IMR-90 (cell line): ENCODE measurements around the gene KDM4B. TPM values are rescaled to one million over a fixed set of nuclear protein-coding genes. Genes with fewer than 3 reads are reported as not detected.

Source experiments
- ATAC-seq: fragments of 200-7000 bp; cut with Tn5 transposase; 2 replicates; pipeline ENCODE4 v1.9.1; 2020; ENCODE audit warnings: low read depth, mild to moderate bottlenecking, moderate library complexity
- BruUV-seq: library from RNA; stranded (reverse); fragments of 400-500 nt; replicated peaks from 2 replicates; lab custom pipeline; 2021; lab: Mats Ljungman, UMichigan
- CTCF ChIA-PET: fragments of 300-600 bp; formaldehyde crosslinking; extraction: SDS; loops from one replicate; lab custom pipeline; 2021; ENCODE audit warnings: antibody characterized with exemption; lab: Yijun Ruan, JAX
- POLR2A ChIA-PET: fragments of 300-600 bp; sonication (Branson Sonifier 250); formaldehyde crosslinking; loops from one replicate; lab custom pipeline; 2022; ENCODE audit warnings: antibody characterized with exemption; ENCODE audit not compliant: unreplicated experiment; lab: Charles Lee
- DNase-seq: peaks from one replicate; pipeline ENCODE4 v3.0.0; 2013
- H2AFZ ChIP-seq: replicated peaks from 2 replicates; pipeline ENCODE3; 2013; ENCODE audit warnings: low read length, mild to moderate bottlenecking; ENCODE audit not compliant: poor library complexity
- H2AK5ac ChIP-seq: 2 replicates; pipeline ENCODE4 v1.6.1; 2013; ENCODE audit warnings: low read depth, low read length, inconsistent platforms
- H2AK9ac ChIP-seq: replicated peaks from 2 replicates; pipeline ENCODE3; 2013; ENCODE audit warnings: mild to moderate bottlenecking, low read depth, low read length, moderate library complexity; ENCODE audit not compliant: poor library complexity
- H2BK120ac ChIP-seq: 2 replicates; pipeline ENCODE4 v1.6.1; 2013; ENCODE audit warnings: low read depth, low read length, inconsistent platforms
- H2BK15ac ChIP-seq: 3 replicates; pipeline ENCODE4 v1.6.1; 2013; ENCODE audit warnings: low read depth, low read length, inconsistent platforms
- H2BK20ac ChIP-seq: 2 replicates; pipeline ENCODE4 v1.6.1; 2013; ENCODE audit warnings: low read depth, mild to moderate bottlenecking, inconsistent platforms, low read length, moderate library complexity
- H2BK5ac ChIP-seq: 2 replicates; pipeline ENCODE4 v1.6.1; 2013; ENCODE audit warnings: mild to moderate bottlenecking, low read depth, low read length, inconsistent platforms; ENCODE audit not compliant: poor library complexity, severe bottlenecking
- H3K14ac ChIP-seq: replicated peaks from 2 replicates; pipeline ENCODE4 v1.6.1; 2013; ENCODE audit warnings: low read depth, low read length, inconsistent platforms
- H3K18ac ChIP-seq: 2 replicates; pipeline ENCODE4 v1.6.1; 2013; ENCODE audit warnings: low read depth, low read length, control low read depth
- H3K23ac ChIP-seq: 2 replicates; pipeline ENCODE4 v1.6.1; 2013; ENCODE audit warnings: low read depth, low read length, inconsistent platforms
- H3K27ac ChIP-seq: 2 replicates; pipeline ENCODE4 v1.5.1; 2013; ENCODE audit warnings: mild to moderate bottlenecking, control low read depth, low read length; ENCODE audit not compliant: insufficient read depth
- H3K27me3 ChIP-seq: 2 replicates; pipeline ENCODE4 v1.6.1; 2013; ENCODE audit warnings: low read length; ENCODE audit not compliant: control insufficient read depth, insufficient read depth
- H3K36me3 ChIP-seq: 2 replicates; pipeline ENCODE4 v1.6.1; 2013; ENCODE audit warnings: low read length, mixed read lengths; ENCODE audit not compliant: control insufficient read depth, insufficient read depth
- H3K4ac ChIP-seq: 2 replicates; pipeline ENCODE4 v1.6.1; 2013; ENCODE audit warnings: low read depth, low read length, inconsistent platforms
- H3K4me1 ChIP-seq: 2 replicates; pipeline ENCODE4 v1.6.1; 2013; ENCODE audit warnings: low read length, mixed read lengths; ENCODE audit not compliant: control insufficient read depth, insufficient read depth
- H3K4me2 ChIP-seq: 2 replicates; pipeline ENCODE4 v1.6.1; 2013; ENCODE audit warnings: low read depth, mild to moderate bottlenecking, control low read depth, low read length, moderate library complexity
- H3K4me3 ChIP-seq: 2 replicates; pipeline ENCODE4 v1.5.1; 2013; ENCODE audit warnings: low read depth, mild to moderate bottlenecking, control low read depth, low read length, moderate library complexity; ENCODE audit not compliant: insufficient read depth
- H3K56ac ChIP-seq: 2 replicates; pipeline ENCODE4 v1.6.1; 2013; ENCODE audit warnings: low read length, inconsistent platforms; ENCODE audit not compliant: insufficient read depth; ENCODE audit errors: extremely low read depth
- H3K79me1 ChIP-seq, 2 experiments: 2 replicates each; pipeline ENCODE4 v1.6.1; 2013; ENCODE audit warnings: low read length in 2 of 2, inconsistent platforms in 1 of 2, low read depth in 1 of 2
- H3K9ac ChIP-seq: 2 replicates; pipeline ENCODE4 v1.6.1; 2013; ENCODE audit warnings: low read depth, low read length, control low read depth
- H3K9me1 ChIP-seq: 2 replicates; pipeline ENCODE4 v1.6.1; 2013; ENCODE audit warnings: low read length, inconsistent platforms; ENCODE audit not compliant: insufficient read depth
- H3K9me3 ChIP-seq: 2 replicates; pipeline ENCODE4 v1.6.1; 2013; ENCODE audit warnings: low read length; ENCODE audit not compliant: control insufficient read depth, insufficient read depth
- H4K20me1 ChIP-seq: 2 replicates; pipeline ENCODE4 v1.6.1; 2013; ENCODE audit warnings: low read length, inconsistent platforms; ENCODE audit not compliant: insufficient read depth
- H4K5ac ChIP-seq: 2 replicates; pipeline ENCODE4 v1.6.1; 2013; ENCODE audit warnings: mild to moderate bottlenecking, low read depth, low read length, control low read depth
- H4K8ac ChIP-seq, 2 experiments: 2 replicates each; pipeline ENCODE4 v1.6.1; 2013; ENCODE audit warnings: low read depth in 2 of 2, low read length in 2 of 2, control low read depth in 1 of 2, inconsistent platforms in 1 of 2
- H4K91ac ChIP-seq: 2 replicates; pipeline ENCODE4 v1.6.1; 2013; ENCODE audit warnings: low read depth, low read length, inconsistent platforms; ENCODE audit not compliant: insufficient read depth
- BHLHE40 ChIP-seq: fragments of 150-350 bp; IDR thresholded peaks from 2 replicates; pipeline ENCODE4 v1.6.1; 2016; ENCODE audit warnings: mild to moderate bottlenecking, low read depth, low read length
- CEBPB ChIP-seq: IDR thresholded peaks from 2 replicates; pipeline ENCODE4 v1.6.1; 2012; ENCODE audit warnings: low read depth, low read length, improper control_type of control experiment
- CHD1 ChIP-seq: IDR thresholded peaks from 2 replicates; pipeline ENCODE4 v1.6.1; 2012; ENCODE audit warnings: low read depth, low read length, improper control_type of control experiment
- ELK1 ChIP-seq: fragments of 150-350 bp; IDR thresholded peaks from 2 replicates; pipeline ENCODE4 v1.6.1; 2016; ENCODE audit warnings: low read depth, mild to moderate bottlenecking, low read length, moderate library complexity, borderline replicate concordance
- FOS ChIP-seq: fragments of 150-350 bp; IDR thresholded peaks from 2 replicates; pipeline ENCODE4 v1.6.1; 2016; ENCODE audit warnings: low read depth, low read length
- MAFK ChIP-seq: IDR thresholded peaks from 2 replicates; pipeline ENCODE4 v1.6.1; 2012; ENCODE audit warnings: low read depth, low read length, improper control_type of control experiment
- MAZ ChIP-seq: IDR thresholded peaks from 2 replicates; pipeline ENCODE4 v1.6.1; 2012; ENCODE audit warnings: low read depth, mild to moderate bottlenecking, low read length, improper control_type of control experiment, moderate library complexity, borderline replicate concordance
- MXI1 ChIP-seq: IDR thresholded peaks from 2 replicates; pipeline ENCODE4 v1.6.1; 2012; ENCODE audit warnings: low read depth, mild to moderate bottlenecking, low read length, moderate library complexity, borderline replicate concordance
- NFE2L2 ChIP-seq: fragments of 150-350 bp; IDR thresholded peaks from 2 replicates; pipeline ENCODE4 v1.6.1; 2016; ENCODE audit warnings: low read depth, mild to moderate bottlenecking, low read length
- POLR2A ChIP-seq: IDR thresholded peaks from 2 replicates; pipeline ENCODE4 v1.6.1; 2012; ENCODE audit warnings: mild to moderate bottlenecking, low read depth, low read length
- RAD21 ChIP-seq: IDR thresholded peaks from 2 replicates; pipeline ENCODE4 v1.6.1; 2012; ENCODE audit warnings: low read length, improper control_type of control experiment
- RCOR1 ChIP-seq: IDR thresholded peaks from 2 replicates; pipeline ENCODE4 v1.6.1; 2012; ENCODE audit warnings: mild to moderate bottlenecking, low read length, improper control_type of control experiment; ENCODE audit not compliant: insufficient replicate concordance
- RFX5 ChIP-seq: IDR thresholded peaks from 2 replicates; pipeline ENCODE4 v1.8.0; 2012; ENCODE audit warnings: low read depth, mild to moderate bottlenecking, low read length, moderate library complexity
- SMC3 ChIP-seq: fragments of 150-350 bp; IDR thresholded peaks from 2 replicates; pipeline ENCODE4 v1.6.1; 2016; ENCODE audit warnings: low read depth, mild to moderate bottlenecking, antibody characterized with exemption, low read length, moderate library complexity
- USF2 ChIP-seq: fragments of 150-350 bp; IDR thresholded peaks from 2 replicates; pipeline ENCODE4 v1.6.1; 2017; ENCODE audit warnings: mild to moderate bottlenecking, antibody characterized with exemption, low read length, low read depth
- WGBS, 2 experiments: methylation state at CpG; one replicate each; pipeline versions ENCODE4 v1.1.5 to v1.1.7; 2013; ENCODE audit warnings: missing lambda C conversion rate in 2 of 2; ENCODE audit not compliant: insufficient read length in 1 of 2; ENCODE audit errors: extremely low coverage in 2 of 2; 5-methylcytosine and 5-hydroxymethylcytosine counted together
- dilution Hi-C: fragments of 300-500 bp; cut with HindIII; formaldehyde crosslinking; loops from one replicate; pipeline ENCODE4 v1.14.3; 2018; ENCODE audit warnings: low sequenced_read_pairs; ENCODE audit not compliant: unreplicated experiment
- in situ Hi-C: fragments of 300-500 bp; cut with MboI; formaldehyde crosslinking; loops from 3 replicates; pipeline ENCODE4 v1.14.3; 2019; ENCODE audit warnings: low sequenced_read_pairs, inconsistent platforms, mixed read lengths
- intact Hi-C: fragments of 100-400 bp; cut with micrococcal nuclease; formaldehyde crosslinking; loops from 2 replicates; pipeline ENCODE4 v1.10.0; 2022
- polyA plus RNA-seq, 3 experiments: library from polyadenylated mRNA; depleted of rRNA; stranded (reverse); fragments of >200 nt; gene quantifications; 2 replicates each; pipeline ENCODE4 v1.2.3, GENCODE V29; 2012; ENCODE audit warnings: low replicate concordance in 1 of 3
- total RNA-seq: library from RNA; depleted of rRNA; stranded (reverse); fragments of >200 nt; gene quantifications from 2 replicates; pipeline ENCODE4 v1.2.3, GENCODE V29; 2012
- TF ChIP-seq, protein P1 (sequence below): conservative IDR thresholded peaks from 2 replicates; pipeline ENCODE4 v1.5.1; 2012; ENCODE audit warnings: mild to moderate bottlenecking, low read depth, low read length, improper control_type of control experiment

KDM4B gene
- total and polyA plus RNA-seq, 2 of the 4 experiments (the other 2 are of a cell fraction) = 5.0 to 17.9 TPM

DNA sequence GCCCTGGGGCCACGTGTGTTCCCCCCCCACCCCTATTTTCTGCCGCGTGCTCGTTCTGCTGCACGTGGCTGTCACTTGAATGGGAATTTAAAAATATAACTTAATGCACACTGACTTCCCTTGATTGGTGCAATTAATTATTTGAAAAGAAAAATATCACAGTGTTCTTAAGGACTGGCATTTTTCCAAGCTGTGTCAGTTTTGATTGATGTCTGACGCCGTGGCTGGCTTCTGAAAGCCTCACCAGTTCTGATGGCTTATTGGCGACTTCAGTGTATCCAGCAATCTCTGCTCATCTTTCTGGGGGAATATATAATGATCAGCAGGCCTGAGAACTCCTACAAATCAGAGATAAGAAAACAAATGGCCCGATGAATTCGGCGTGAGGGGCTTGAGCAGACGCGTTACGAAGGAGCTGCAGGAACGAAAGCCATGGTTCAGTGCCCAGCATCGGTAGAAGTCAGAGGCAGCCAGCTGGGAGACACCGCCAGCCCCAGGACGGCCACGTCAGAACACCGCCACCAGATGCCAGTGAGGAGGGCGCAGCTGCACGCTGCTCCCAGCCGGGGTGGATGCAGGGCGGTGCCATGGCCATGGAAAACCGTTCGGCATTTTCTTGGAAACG lies 111.2 kb downstream of the KDM4B start:
- peaks cover 26% of the 10 kb centered on the region for H4K20me1 ChIP-seq
- 87% methylated on average over 21 of the region's 27 CpGs; no CpG with 5 or more reads in 1 of the 2 experiments for WGBS, 2 experiments
- intact Hi-C loops = no loop called here

More for the DNA sequence above, 111.2 kb downstream of the KDM4B start:
- Histone ChIP-seq H2BK20ac (no peak overlapping the region), H4K8ac (no peak overlapping the region), H3K9ac (no peak overlapping the region), H2BK120ac (no peak overlapping the region), H2BK5ac (no peak overlapping the region), H3K4me1 (no peaks in the 10 kb centered on the region), H3K36me3 (peaks cover 74% of the 10 kb centered on the region), H3K18ac (no peak overlapping the region), H3K27me3 (no peaks in the 10 kb centered on the region), H3K4me2 (no peak overlapping the region), H4K5ac (no peak overlapping the region), H4K91ac (no peak overlapping the region), H3K14ac (no peak overlapping the region), H3K27ac (no peak overlapping the region), H3K9me3 (no peaks in the 10 kb centered on the region), H2BK15ac (no peak overlapping the region), H2AK9ac (no peak overlapping the region), H3K56ac (no peak overlapping the region), H3K79me1 (peaks cover 4 to 10% of the 10 kb centered on the region in 2 experiments; a peak in 3 of 4 replicates), H3K4me3 (no peak overlapping the region), H2AK5ac (no peak overlapping the region), H3K9me1 (0 out of 2 replicates have a peak, but pooled peaks cover 3% of the 10 kb centered on the region), H2AFZ (no peak overlapping the region), H3K23ac (no peak overlapping the region), H3K4ac (no peak overlapping the region)
- dilution Hi-C loops (no loop called here), in situ Hi-C loops (no loop called here)
- BruUV-seq = no TSS peak
- TF ChIP-seq, protein P1, sequence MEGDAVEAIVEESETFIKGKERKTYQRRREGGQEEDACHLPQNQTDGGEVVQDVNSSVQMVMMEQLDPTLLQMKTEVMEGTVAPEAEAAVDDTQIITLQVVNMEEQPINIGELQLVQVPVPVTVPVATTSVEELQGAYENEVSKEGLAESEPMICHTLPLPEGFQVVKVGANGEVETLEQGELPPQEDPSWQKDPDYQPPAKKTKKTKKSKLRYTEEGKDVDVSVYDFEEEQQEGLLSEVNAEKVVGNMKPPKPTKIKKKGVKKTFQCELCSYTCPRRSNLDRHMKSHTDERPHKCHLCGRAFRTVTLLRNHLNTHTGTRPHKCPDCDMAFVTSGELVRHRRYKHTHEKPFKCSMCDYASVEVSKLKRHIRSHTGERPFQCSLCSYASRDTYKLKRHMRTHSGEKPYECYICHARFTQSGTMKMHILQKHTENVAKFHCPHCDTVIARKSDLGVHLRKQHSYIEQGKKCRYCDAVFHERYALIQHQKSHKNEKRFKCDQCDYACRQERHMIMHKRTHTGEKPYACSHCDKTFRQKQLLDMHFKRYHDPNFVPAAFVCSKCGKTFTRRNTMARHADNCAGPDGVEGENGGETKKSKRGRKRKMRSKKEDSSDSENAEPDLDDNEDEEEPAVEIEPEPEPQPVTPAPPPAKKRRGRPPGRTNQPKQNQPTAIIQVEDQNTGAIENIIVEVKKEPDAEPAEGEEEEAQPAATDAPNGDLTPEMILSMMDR = no peak
- TF ChIP-seq MAFK (no peak), CHD1 (no peak), ELK1 (no peak), CEBPB (no peak), BHLHE40 (no peak), RFX5 (no peak), RCOR1 (no peak), MXI1 (no peak), RAD21 (no peak), FOS (no peak), SMC3 (no peak), POLR2A (no peak), USF2 (no peak), MAZ (no peak), NFE2L2 (no peak)
- ATAC-seq (no peak), DNase-seq (no peak)
- CTCF ChIA-PET = no interaction called here
- POLR2A ChIA-PET = no interaction called here
